Activated T-helper 17 cell treated with anti-CD3 and anti-CD28 coated beads, Interleukin-2, amount 50 U/mL, for 72 hours (primary cell): Measurements from ENCODE around the gene KLHL25. TPM values are rescaled to one million over a fixed set of nuclear protein-coding genes. Genes with fewer than 3 reads are reported as not detected.
A peak's percentile ranks its signal among the peaks of the same experiment; 100 is the strongest.
"Not testable (repeated sequence)": the region's sequence is repeated elsewhere in the genome, so short reads cannot be mapped to it uniquely, and the experiment has no call there.

Experiments used
- ATAC-seq: fragments of 150-1000 bp; cut with Tn5 transposase; replicated peaks from 2 replicates; pipeline ENCODE4 v1.10.0; 2021; ENCODE audit warnings: mild to moderate bottlenecking, moderate library complexity
- H3K27ac Mint-ChIP-seq: one replicate; pipeline ENCODE4 v1.8.0; 2022; ENCODE audit warnings: mixed read lengths
- H3K27me3 Mint-ChIP-seq: one replicate; pipeline ENCODE4 v1.8.0; 2022; ENCODE audit warnings: mixed read lengths
- H3K36me3 Mint-ChIP-seq: one replicate; pipeline ENCODE4 v1.8.0; 2022; ENCODE audit warnings: low read depth, mild to moderate bottlenecking, mixed read lengths
- H3K4me1 Mint-ChIP-seq: one replicate; pipeline ENCODE4 v1.8.0; 2022; ENCODE audit warnings: mixed read lengths
- H3K4me3 Mint-ChIP-seq: one replicate; pipeline ENCODE4 v1.8.0; 2022; ENCODE audit warnings: mild to moderate bottlenecking, mixed read lengths
- H3K9me3 Mint-ChIP-seq: one replicate; pipeline ENCODE4 v1.8.0; 2022; ENCODE audit warnings: mixed read lengths
- total RNA-seq, 2 donors: library from RNA; stranded (reverse); gene quantifications; one replicate each; pipeline ENCODE4 v1.2.3, GENCODE V29; 2022

The KLHL25 gene, protein sequence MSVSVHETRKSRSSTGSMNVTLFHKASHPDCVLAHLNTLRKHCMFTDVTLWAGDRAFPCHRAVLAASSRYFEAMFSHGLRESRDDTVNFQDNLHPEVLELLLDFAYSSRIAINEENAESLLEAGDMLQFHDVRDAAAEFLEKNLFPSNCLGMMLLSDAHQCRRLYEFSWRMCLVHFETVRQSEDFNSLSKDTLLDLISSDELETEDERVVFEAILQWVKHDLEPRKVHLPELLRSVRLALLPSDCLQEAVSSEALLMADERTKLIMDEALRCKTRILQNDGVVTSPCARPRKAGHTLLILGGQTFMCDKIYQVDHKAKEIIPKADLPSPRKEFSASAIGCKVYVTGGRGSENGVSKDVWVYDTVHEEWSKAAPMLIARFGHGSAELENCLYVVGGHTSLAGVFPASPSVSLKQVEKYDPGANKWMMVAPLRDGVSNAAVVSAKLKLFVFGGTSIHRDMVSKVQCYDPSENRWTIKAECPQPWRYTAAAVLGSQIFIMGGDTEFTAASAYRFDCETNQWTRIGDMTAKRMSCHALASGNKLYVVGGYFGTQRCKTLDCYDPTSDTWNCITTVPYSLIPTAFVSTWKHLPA
- total RNA-seq: 1 to 10 TPM; 3.4 to 4.6 TPM

GRCh38 chr15:85794598-85795336 lies at the start of gene KLHL25:
TSS of gene KLHL25 (minus strand) at chr15:85794925. CDS start at chr15:85769810, 25,115 bp downstream.
- Mint-ChIP-seq H3K4me1 (peaks cover 23% of the 10 kb centered on the region), H3K9me3 (no peaks in the 10 kb centered on the region), H3K27me3 (no peaks in the 10 kb centered on the region), H3K4me3 (peak within 1 kb of the TSS; percentile 83), H3K36me3 (no peaks in the 10 kb centered on the region), H3K27ac (peak within 1 kb of the TSS; percentile 71)
- ATAC-seq: peak; percentile 94

- no peaks in the 10 kb centered on the region for H3K9me3 Mint-ChIP-seq
- peaks cover 11% of the 10 kb centered on the region for H3K27me3 Mint-ChIP-seq
- H3K4me3 Mint-ChIP-seq: peak overlapping the region; percentile 46
- H3K4me1 Mint-ChIP-seq: no peaks in the 10 kb centered on the region
- ATAC-seq: no peak
- no peak overlapping the region for H3K27ac Mint-ChIP-seq
- H3K36me3 Mint-ChIP-seq: no peaks in the 10 kb centered on the region
Observed at GRCh38 chr15:85840802-85841152, 46.1 kb upstream of the KLHL25 start.

DNA sequence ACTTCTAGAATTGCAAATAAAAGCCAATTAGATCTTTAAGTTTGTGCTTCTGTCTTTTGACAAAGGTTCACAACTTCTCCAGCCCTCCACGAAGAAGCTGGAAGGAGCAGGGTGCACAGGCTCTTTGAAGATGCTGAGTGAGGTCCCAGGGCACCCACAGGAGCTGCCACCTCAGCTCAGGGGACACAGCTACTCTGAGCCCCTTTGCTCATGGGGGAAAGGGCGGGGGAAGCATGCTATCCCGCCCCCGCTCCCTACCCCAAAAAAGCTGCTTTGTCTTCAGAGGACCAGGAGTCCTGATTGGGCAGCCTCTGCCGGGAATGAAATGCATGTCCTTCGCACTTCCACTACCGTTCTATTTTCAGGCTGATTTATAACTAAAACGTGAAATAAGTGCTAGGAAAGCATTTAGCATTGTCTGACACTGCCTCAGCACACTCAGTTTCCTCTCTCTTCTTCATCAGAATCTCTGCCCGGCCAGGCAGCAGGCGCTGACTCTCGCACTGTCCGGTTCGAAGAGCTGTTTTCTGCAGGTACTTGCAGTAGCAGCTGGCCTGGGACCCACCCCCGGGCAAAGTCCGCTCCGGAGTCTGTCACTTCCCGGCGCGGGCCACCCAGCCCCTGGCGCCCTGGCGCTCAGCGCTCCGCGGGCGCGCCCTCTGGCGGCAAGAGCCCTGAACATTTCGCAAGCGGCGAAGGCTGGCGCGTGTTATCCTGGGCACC lies 45.5 kb upstream of the KLHL25 start:
- H3K4me1 Mint-ChIP-seq: no peaks in the 10 kb centered on the region
- H3K27me3 Mint-ChIP-seq: peaks cover 5% of the 10 kb centered on the region
- H3K4me3 Mint-ChIP-seq: peak overlapping the region; percentile 46
- H3K36me3 Mint-ChIP-seq: no peaks in the 10 kb centered on the region
- no peak overlapping the region for H3K27ac Mint-ChIP-seq
- no peaks in the 10 kb centered on the region for H3K9me3 Mint-ChIP-seq
- ATAC-seq: peak; percentile 99

DNA sequence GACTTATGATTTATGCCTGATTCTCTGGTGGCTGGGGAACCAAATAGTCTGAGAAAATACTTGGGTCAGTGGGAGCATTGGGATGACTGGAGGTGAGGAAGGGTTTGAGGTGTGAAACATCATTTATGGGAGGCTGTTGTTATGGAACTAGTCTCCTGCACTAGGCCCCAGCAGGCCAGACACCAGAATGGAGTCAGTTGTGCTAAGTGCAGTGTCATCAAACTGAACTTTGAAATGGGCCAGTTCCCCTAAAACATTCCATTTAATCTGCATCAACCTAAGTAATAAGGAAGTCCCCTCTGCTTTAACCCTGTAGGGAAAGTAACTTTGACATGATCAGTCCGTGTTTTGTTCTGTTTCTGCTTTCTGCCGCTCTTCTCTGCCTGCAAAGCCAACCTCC lies 44.9 kb upstream of the KLHL25 start:
- Mint-ChIP-seq H3K4me3 (peak overlapping the region; percentile 46), H3K36me3 (no peaks in the 10 kb centered on the region), H3K4me1 (no peaks in the 10 kb centered on the region), H3K27me3 (no peaks in the 10 kb centered on the region), H3K27ac (no peak overlapping the region), H3K9me3 (no peaks in the 10 kb centered on the region)
- no peak for ATAC-seq

DNA sequence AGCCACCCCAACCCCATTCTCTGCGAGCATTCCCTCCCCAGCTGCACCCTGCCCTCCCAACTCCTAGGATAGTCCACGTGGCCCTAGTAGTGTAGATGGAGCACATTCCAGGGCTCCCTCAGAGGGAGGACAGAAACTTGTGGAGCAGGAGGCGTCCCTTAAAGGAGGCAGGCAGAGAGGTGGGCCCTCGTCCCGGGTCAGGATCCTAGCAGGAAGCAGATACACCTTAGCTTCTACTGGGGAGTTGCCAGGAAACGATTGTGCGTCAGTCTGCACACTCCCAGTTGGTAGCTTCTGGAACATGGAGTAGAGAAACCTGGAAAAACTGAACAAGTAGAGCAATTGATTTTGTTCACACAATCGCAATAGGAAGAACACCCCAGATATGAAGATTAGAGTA lies 43.9 kb upstream of the KLHL25 start:
- Mint-ChIP-seq H3K27me3 (no peaks in the 10 kb centered on the region), H3K4me3 (no peak overlapping the region), H3K36me3 (no peaks in the 10 kb centered on the region), H3K27ac (no peak overlapping the region), H3K4me1 (no peaks in the 10 kb centered on the region), H3K9me3 (no peaks in the 10 kb centered on the region)
- ATAC-seq: no peak

DNA sequence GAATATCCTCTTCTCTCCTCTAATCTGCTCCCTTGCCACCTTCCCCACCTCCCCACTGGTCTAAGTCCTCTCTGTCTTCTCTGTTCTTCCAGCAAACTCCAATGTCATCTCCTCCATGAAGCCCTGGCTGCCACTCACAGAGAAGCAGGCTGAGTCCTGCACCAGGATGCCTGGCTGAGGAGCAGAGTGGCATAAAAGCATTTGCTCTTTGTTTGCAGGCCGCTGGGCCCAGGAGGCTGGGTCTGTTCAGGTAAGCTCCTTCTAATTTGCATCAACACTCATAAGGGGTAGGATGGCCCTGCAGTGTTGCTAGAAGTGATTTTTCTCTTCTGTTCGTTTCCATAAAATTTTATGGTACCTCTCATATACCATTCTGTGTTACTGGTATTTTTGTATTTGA lies 43.2 kb upstream of the KLHL25 start:
- Mint-ChIP-seq H3K4me3 (no peak overlapping the region), H3K36me3 (no peaks in the 10 kb centered on the region), H3K4me1 (no peaks in the 10 kb centered on the region), H3K9me3 (no peaks in the 10 kb centered on the region), H3K27ac (no peak overlapping the region), H3K27me3 (no peaks in the 10 kb centered on the region)
- ATAC-seq: no peak

GRCh38 chr15:85837011-85837433 lies 42.3 kb upstream of the KLHL25 start:
- Mint-ChIP-seq H3K27ac (peak overlapping the region; percentile 30), H3K9me3 (no peaks in the 10 kb centered on the region), H3K27me3 (no peaks in the 10 kb centered on the region), H3K4me3 (no peak overlapping the region), H3K4me1 (no peaks in the 10 kb centered on the region), H3K36me3 (no peaks in the 10 kb centered on the region)
- ATAC-seq: no peak

- Mint-ChIP-seq H3K9me3 (no peaks in the 10 kb centered on the region), H3K27me3 (no peaks in the 10 kb centered on the region), H3K27ac (no peak overlapping the region), H3K36me3 (no peaks in the 10 kb centered on the region), H3K4me1 (no peaks in the 10 kb centered on the region), H3K4me3 (no peak overlapping the region)
- ATAC-seq: no peak
Observed at GRCh38 chr15:85834651-85835050, 39.9 kb upstream of the KLHL25 start.

GRCh38 chr15:85832394-85832793 lies 37.7 kb upstream of the KLHL25 start:
- Mint-ChIP-seq H3K4me3 (no peak overlapping the region), H3K36me3 (no peaks in the 10 kb centered on the region), H3K27ac (no peak overlapping the region), H3K27me3 (no peaks in the 10 kb centered on the region), H3K4me1 (no peaks in the 10 kb centered on the region), H3K9me3 (no peaks in the 10 kb centered on the region)
- no peak for ATAC-seq

DNA sequence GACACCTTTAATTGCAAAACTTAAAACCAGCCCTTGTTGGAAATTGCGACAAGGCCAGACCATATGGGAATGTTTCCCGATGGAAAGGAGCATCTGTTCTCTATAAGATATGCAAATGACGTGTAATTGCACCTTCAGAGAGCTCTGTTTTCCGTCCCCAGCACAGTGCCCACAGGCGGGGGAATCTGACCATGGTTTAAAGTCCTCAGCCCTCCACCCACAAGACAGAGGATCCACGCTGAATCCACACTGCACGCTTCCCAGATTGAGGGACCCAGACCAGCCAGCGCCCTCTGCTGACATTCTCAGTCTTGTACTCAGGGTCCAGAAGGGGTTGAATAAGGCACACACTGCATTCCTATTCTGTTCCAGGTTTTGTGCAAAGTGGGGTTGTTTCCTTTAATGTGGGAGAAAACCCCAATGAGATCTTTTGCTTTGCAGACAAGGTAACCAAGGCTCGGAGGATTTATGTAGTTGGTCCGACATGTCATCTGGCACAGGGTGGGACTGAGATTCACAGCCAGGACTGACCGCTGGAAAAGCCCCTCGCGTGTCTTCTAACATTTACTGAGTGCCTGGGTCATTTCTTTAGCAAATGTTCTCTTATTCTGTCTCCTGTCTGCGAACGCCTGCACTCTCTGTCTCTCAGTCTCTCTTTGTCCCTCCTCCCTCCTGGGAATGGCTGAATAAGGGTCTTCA lies 36.8 kb upstream of the KLHL25 start:
- ATAC-seq: peak; percentile 50
- no peak overlapping the region for H3K4me3 Mint-ChIP-seq
- no peaks in the 10 kb centered on the region for H3K9me3 Mint-ChIP-seq
- H3K27me3 Mint-ChIP-seq: no peaks in the 10 kb centered on the region
- H3K27ac Mint-ChIP-seq: no peak overlapping the region
- H3K36me3 Mint-ChIP-seq: no peaks in the 10 kb centered on the region
- no peaks in the 10 kb centered on the region for H3K4me1 Mint-ChIP-seq

DNA sequence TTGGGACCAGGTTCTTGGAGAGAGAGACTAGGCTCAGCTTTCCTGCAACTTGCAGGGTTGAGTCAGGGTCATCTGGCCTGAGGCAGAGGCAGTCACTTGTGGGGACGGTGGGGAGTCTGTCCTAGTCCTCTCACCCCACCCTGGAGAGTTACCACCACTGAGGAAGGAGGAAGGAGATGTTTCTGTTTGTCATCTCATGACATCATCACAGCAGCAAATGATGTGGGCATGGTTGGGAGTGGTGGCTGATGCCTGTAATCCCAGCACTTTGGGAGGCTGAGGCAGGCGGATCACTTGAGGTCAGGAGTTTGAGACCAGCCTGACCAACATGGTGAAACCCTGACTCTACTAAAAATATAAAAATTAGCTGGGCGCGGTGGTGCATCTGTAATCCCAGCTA lies 35.0 kb upstream of the KLHL25 start:
- H3K4me3 Mint-ChIP-seq, H3K36me3 Mint-ChIP-seq, H3K4me1 Mint-ChIP-seq, H3K27me3 Mint-ChIP-seq, H3K9me3 Mint-ChIP-seq, ATAC-seq, H3K27ac Mint-ChIP-seq: not testable (repeated sequence)

- Mint-ChIP-seq H3K36me3 (no peaks in the 10 kb centered on the region), H3K27me3 (peaks cover 3% of the 10 kb centered on the region), H3K9me3 (no peaks in the 10 kb centered on the region), H3K4me3 (no peak overlapping the region), H3K27ac (no peak overlapping the region), H3K4me1 (no peaks in the 10 kb centered on the region)
- no peak for ATAC-seq
Observed at GRCh38 chr15:85828874-85829273, 34.1 kb upstream of the KLHL25 start.

DNA sequence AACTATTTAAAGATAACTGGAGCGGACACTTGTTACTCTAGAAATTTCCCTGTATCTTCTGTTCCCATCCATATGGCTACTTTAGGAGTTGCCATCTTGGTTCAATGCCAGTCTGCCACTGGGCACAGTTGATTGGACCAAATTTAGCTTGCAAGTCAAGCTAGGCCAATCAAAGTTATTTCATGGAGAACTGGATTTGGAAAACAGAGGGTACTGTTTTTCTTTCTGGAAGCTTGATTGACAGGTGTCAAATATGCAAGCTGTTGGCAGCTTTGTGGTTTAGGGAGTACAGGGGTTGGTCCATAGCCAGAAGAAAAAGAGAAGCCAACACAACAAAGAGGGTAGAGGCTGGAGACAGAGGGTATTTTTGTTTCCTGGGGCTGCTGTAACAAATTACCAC lies 33.4 kb upstream of the KLHL25 start:
- no peaks in the 10 kb centered on the region for H3K9me3 Mint-ChIP-seq
- H3K4me1 Mint-ChIP-seq: no peaks in the 10 kb centered on the region
- H3K27ac Mint-ChIP-seq: no peak overlapping the region
- no peaks in the 10 kb centered on the region for H3K36me3 Mint-ChIP-seq
- H3K27me3 Mint-ChIP-seq: peaks cover 3% of the 10 kb centered on the region
- H3K4me3 Mint-ChIP-seq: no peak overlapping the region
- no peak for ATAC-seq
